ENCODE results near the gene ARPP21.

The ARPP21 gene

GRCh38 chr3:35733341-35733740 lies 94.0 kb downstream of the ARPP21 start:
- in situ Hi-C loops (cut with HindIII; ENCODE audit: low sequenced_read_pairs), result no loop called here

- in situ Hi-C loops (cut with HindIII; ENCODE audit: low sequenced_read_pairs), result no loop called here
These were observed 94.5 kb downstream of the ARPP21 start for GRCh38 chr3:35733864-35734263.

GRCh38 chr3:35737080-35737479 lies 97.8 kb downstream of the ARPP21 start:
- in situ Hi-C loops (cut with HindIII; ENCODE audit: low sequenced_read_pairs), result no loop called here

- in situ Hi-C loops (cut with HindIII; ENCODE audit: low sequenced_read_pairs), result no loop called here
These were observed 98.2 kb downstream of the ARPP21 start for GRCh38 chr3:35737527-35737926.

- in situ Hi-C loops (cut with HindIII; ENCODE audit: low sequenced_read_pairs), result no loop called here
These were observed 98.8 kb downstream of the ARPP21 start for GRCh38 chr3:35737934-35738706.

- in situ Hi-C loops (cut with HindIII; ENCODE audit: low sequenced_read_pairs), result no loop called here
These were observed 100.0 kb downstream of the ARPP21 start for GRCh38 chr3:35739181-35739809.

- in situ Hi-C loops (cut with HindIII; ENCODE audit: low sequenced_read_pairs), result no loop called here
These were observed 100.7 kb downstream of the ARPP21 start for GRCh38 chr3:35739964-35740527.

- in situ Hi-C loops (cut with HindIII; ENCODE audit: low sequenced_read_pairs), result no loop called here
These were observed 103.9 kb downstream of the ARPP21 start for GRCh38 chr3:35743218-35743617.

GRCh38 chr3:35744419-35744818 lies 105.1 kb downstream of the ARPP21 start:
- in situ Hi-C loops (cut with HindIII; ENCODE audit: low sequenced_read_pairs), result no loop called here

GRCh38 chr3:35745351-35745750 lies 106.0 kb downstream of the ARPP21 start:
- in situ Hi-C loops (cut with HindIII; ENCODE audit: low sequenced_read_pairs), result no loop called here

- in situ Hi-C loops (cut with HindIII; ENCODE audit: low sequenced_read_pairs), result no loop called here
These were observed 106.6 kb downstream of the ARPP21 start for GRCh38 chr3:35745802-35746484.

GRCh38 chr3:35746492-35746891 lies 107.2 kb downstream of the ARPP21 start:
- in situ Hi-C loops (cut with HindIII; ENCODE audit: low sequenced_read_pairs), result no loop called here

- in situ Hi-C loops (cut with HindIII; ENCODE audit: low sequenced_read_pairs), result no loop called here
These were observed 108.8 kb downstream of the ARPP21 start for GRCh38 chr3:35748144-35748543.

GRCh38 chr3:35751207-35751606 lies 111.9 kb downstream of the ARPP21 start:
- in situ Hi-C loops (cut with HindIII; ENCODE audit: low sequenced_read_pairs), result no loop called here

- in situ Hi-C loops (cut with HindIII; ENCODE audit: low sequenced_read_pairs), result no loop called here
These were observed 118.8 kb downstream of the ARPP21 start for GRCh38 chr3:35757991-35758757.

GRCh38 chr3:35760146-35760545 lies 120.8 kb downstream of the ARPP21 start:
- in situ Hi-C loops (cut with HindIII; ENCODE audit: low sequenced_read_pairs), result no loop called here

GRCh38 chr3:35761311-35761710 lies 122.0 kb downstream of the ARPP21 start:
- in situ Hi-C loops (cut with HindIII; ENCODE audit: low sequenced_read_pairs), result no loop called here

- in situ Hi-C loops (cut with HindIII; ENCODE audit: low sequenced_read_pairs), result no loop called here
These were observed 133.2 kb downstream of the ARPP21 start for GRCh38 chr3:35772381-35773015.

GRCh38 chr3:35773417-35773816 lies 134.1 kb downstream of the ARPP21 start:
- in situ Hi-C loops (cut with HindIII; ENCODE audit: low sequenced_read_pairs), result no loop called here

GRCh38 chr3:35776346-35776745 lies 137.0 kb downstream of the ARPP21 start:
- in situ Hi-C loops (cut with HindIII; ENCODE audit: low sequenced_read_pairs), result no loop called here

Measured in DLD1 (cell line).